NT2/D1 (cell line): ENCODE measurements around the gene TCTN1.
A peak's percentile ranks its signal among the peaks of the same experiment; 100 is the strongest.
"Not testable (repeated sequence)": the region's sequence is repeated elsewhere in the genome, so short reads cannot be mapped to it uniquely, and the experiment has no call there.

ENCODE experiments used
- DNase-seq: peaks from one replicate; pipeline ENCODE4 v3.0.0-alpha.2; 2011; ENCODE audit warnings: low read depth, low spot score
- H3K27me3 ChIP-seq: 2 replicates; pipeline ENCODE4 v1.6.0; 2011; ENCODE audit warnings: mild to moderate bottlenecking; ENCODE audit not compliant: insufficient read length, insufficient read depth
- H3K36me3 ChIP-seq: 2 replicates; pipeline ENCODE4 v1.6.1; 2011; ENCODE audit warnings: mild to moderate bottlenecking, low read length, mixed read lengths; ENCODE audit not compliant: insufficient read depth, insufficient read length
- H3K4me1 ChIP-seq: 2 replicates; pipeline ENCODE4 v1.5.1; 2011; ENCODE audit not compliant: insufficient read depth, insufficient read length
- H3K4me3 ChIP-seq: 2 replicates; pipeline ENCODE4 v1.5.1; 2011; ENCODE audit warnings: low read depth; ENCODE audit not compliant: insufficient read length
- H3K9ac ChIP-seq: 2 replicates; pipeline ENCODE4 v1.6.0; 2011; ENCODE audit warnings: low read depth; ENCODE audit not compliant: insufficient read length
- H3K9me3 ChIP-seq: 2 replicates; pipeline ENCODE4 v1.5.1; 2011; ENCODE audit warnings: mild to moderate bottlenecking, low read length; ENCODE audit not compliant: insufficient read depth
- SUZ12 ChIP-seq: IDR thresholded peaks from 2 replicates; pipeline ENCODE4 v1.6.1; 2011; ENCODE audit not compliant: insufficient read length, insufficient read depth; ENCODE audit errors: extremely low read depth
- YY1 ChIP-seq: IDR thresholded peaks from 2 replicates; pipeline ENCODE4 v1.6.1; 2011; ENCODE audit not compliant: insufficient read length, insufficient read depth
- ZNF274 ChIP-seq: IDR thresholded peaks from 2 replicates; pipeline ENCODE4 v1.6.1; 2011; ENCODE audit warnings: mild to moderate bottlenecking, low read depth, low read length

TCTN1 gene

GRCh38 chr12:110613771-110614684, at the start of gene TCTN1:
TSS of gene TCTN1 (plus strand) at chr12:110614129. CDS start at chr12:110614183, 54 bp downstream.
- H3K27me3 ChIP-seq, result no peaks in the 10 kb centered on the region
- no peak for TF ChIP-seq ZNF274
- no peak for TF ChIP-seq YY1
- H3K36me3 ChIP-seq, result peaks cover 10% of the 10 kb centered on the region
- peak; percentile 93 for DNase-seq
- H3K9ac ChIP-seq, result peak within 1 kb of the TSS; percentile 97
- no peaks in the 10 kb centered on the region for H3K9me3 ChIP-seq
- peak within 1 kb of the TSS; percentile 94 for H3K4me3 ChIP-seq
- no peaks in the 10 kb centered on the region for H3K4me1 ChIP-seq

- no peak for DNase-seq
- Histone ChIP-seq H3K36me3 (no peaks in the 10 kb centered on the region), H3K9me3 (peaks cover 17% of the 10 kb centered on the region), H3K4me3 (no peak overlapping the region), H3K27me3 (no peaks in the 10 kb centered on the region), H3K9ac (no peak overlapping the region), H3K4me1 (peaks cover 7% of the 10 kb centered on the region)
- TF ChIP-seq YY1, result no peak
- no peak for TF ChIP-seq SUZ12
- no peak for TF ChIP-seq ZNF274
Measured at GRCh38 chr12:110564471-110564991, 49.4 kb upstream of the TCTN1 start.

DNA sequence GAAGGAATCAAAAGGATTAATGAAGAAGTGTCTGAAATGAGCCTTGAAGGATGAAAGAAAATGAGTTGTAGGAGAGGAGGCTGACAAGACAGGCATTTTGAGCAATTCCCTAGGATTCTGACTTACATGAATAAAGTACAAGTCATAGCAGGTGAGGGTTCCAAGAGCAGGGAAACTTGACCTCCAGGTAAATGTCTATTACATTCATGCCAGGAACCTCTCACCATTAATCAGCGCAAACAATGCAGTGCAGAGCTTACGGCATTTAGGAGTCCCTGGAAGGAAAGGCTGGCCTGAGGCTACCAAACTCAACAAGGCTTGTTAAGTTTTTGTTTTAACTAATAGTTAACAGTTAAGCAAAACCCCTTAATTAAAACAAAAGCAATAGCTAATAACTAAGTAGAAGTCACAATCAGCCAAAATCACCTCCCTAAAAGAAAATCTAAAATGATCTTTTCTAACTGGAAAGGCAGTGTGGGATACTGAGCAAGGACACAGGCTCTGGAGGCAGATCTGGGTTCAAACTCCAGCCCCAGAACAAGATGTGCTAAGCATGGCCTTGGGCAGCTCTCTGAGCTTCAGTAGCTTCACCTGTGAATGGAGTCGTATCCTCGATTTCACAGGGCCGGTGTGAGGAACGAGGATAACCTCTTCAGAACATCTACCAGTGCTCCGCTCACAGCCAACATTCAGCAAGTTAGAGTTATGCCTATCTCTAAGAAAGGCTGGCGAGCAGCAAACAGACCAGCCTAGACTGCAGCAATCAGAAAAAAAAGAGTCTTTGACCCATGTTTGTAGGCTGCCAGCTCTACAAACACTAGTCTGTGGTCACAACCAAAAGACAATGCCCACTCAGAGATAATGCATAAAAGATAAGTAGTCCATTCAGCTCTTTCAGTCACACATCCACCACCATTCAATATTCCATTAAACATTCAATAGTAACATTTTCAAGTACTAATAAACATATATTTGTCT, 47.7 kb upstream of the TCTN1 start:
- DNase-seq, result no peak
- peaks cover 7% of the 10 kb centered on the region for H3K4me1 ChIP-seq
- no peaks in the 10 kb centered on the region for H3K36me3 ChIP-seq
- H3K4me3 ChIP-seq, result no peak overlapping the region
- H3K27me3 ChIP-seq, result no peaks in the 10 kb centered on the region
- TF ChIP-seq SUZ12 (no peak), YY1 (no peak), ZNF274 (no peak)
- no peak overlapping the region for H3K9ac ChIP-seq
- H3K9me3 ChIP-seq, result peaks cover 22% of the 10 kb centered on the region

DNA sequence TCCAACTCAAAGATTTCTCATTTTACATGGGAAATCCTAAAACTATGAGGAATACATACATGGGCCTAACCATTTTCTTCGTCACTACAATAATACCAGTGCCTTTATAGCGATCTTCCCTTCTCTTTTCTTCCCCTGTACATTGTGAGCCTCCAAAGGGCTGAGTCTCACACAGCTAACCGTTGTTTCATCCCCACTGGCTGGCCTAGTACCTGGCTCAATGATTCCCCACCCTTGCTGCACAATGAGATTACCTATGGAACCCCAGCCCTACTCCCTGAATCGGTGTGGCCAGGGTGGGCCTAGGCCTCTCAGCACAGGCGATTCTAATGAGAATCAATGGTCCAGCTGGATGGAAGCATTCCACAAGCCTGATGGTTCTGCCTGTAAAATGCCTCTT, 46.9 kb upstream of the TCTN1 start:
- no peaks in the 10 kb centered on the region for H3K36me3 ChIP-seq
- no peaks in the 10 kb centered on the region for H3K27me3 ChIP-seq
- no peak for TF ChIP-seq YY1
- TF ChIP-seq SUZ12, result no peak
- TF ChIP-seq ZNF274, result no peak
- peaks cover 7% of the 10 kb centered on the region for H3K4me1 ChIP-seq
- H3K4me3 ChIP-seq, result no peak overlapping the region
- DNase-seq, result no peak
- no peak overlapping the region for H3K9ac ChIP-seq
- H3K9me3 ChIP-seq, result peaks cover 30% of the 10 kb centered on the region

- no peak for TF ChIP-seq ZNF274
- TF ChIP-seq SUZ12, result no peak
- no peak for TF ChIP-seq YY1
- Histone ChIP-seq H3K9ac (no peak overlapping the region), H3K27me3 (no peaks in the 10 kb centered on the region), H3K4me1 (peaks cover 7% of the 10 kb centered on the region), H3K4me3 (no peak overlapping the region), H3K36me3 (no peaks in the 10 kb centered on the region), H3K9me3 (peaks cover 43% of the 10 kb centered on the region)
- no peak for DNase-seq
Measured at GRCh38 chr12:110568752-110569151, 45.2 kb upstream of the TCTN1 start.

- H3K4me1 ChIP-seq, H3K9ac ChIP-seq, H3K36me3 ChIP-seq, H3K27me3 ChIP-seq, H3K4me3 ChIP-seq, DNase-seq: not testable (repeated sequence)
- peaks cover 43% of the 10 kb centered on the region for H3K9me3 ChIP-seq
Measured at GRCh38 chr12:110569838-110570237, 44.1 kb upstream of the TCTN1 start.

GRCh38 chr12:110570798-110571197, 43.1 kb upstream of the TCTN1 start:
- not testable (repeated sequence) for H3K9ac ChIP-seq, DNase-seq, H3K36me3 ChIP-seq, H3K27me3 ChIP-seq, H3K4me3 ChIP-seq, H3K4me1 ChIP-seq
- peaks cover 43% of the 10 kb centered on the region for H3K9me3 ChIP-seq
